ENCODE measurements around the gene CEP41.

The CEP41 gene

GRCh38 chr7:130346941-130347340 lies 93.9 kb downstream of the CEP41 start:
- TF ChIP-seq ZFX (IDR thresholded peaks at IDR 0.05) (no peak), CTCF (conservative IDR thresholded peaks at IDR 0.05) (no peak)
- no peak overlapping the region for H3K27ac ChIP-seq

GRCh38 chr7:130346177-130346905 lies 94.5 kb downstream of the CEP41 start:
- no peak overlapping the region for H3K27ac ChIP-seq

GRCh38 chr7:130345725-130346124 lies 95.1 kb downstream of the CEP41 start:
- TF ChIP-seq ZFX (IDR thresholded peaks at IDR 0.05), result no peak
- no peak for TF ChIP-seq CTCF (conservative IDR thresholded peaks at IDR 0.05)
- no peak overlapping the region for H3K27ac ChIP-seq

More at GRCh38 chr7:130346177-130346905, 94.5 kb downstream of the CEP41 start:
- TF ChIP-seq CTCF (conservative IDR thresholded peaks at IDR 0.05) (no peak), ZFX (IDR thresholded peaks at IDR 0.05) (no peak)

GRCh38 chr7:130345136-130345535 lies 95.7 kb downstream of the CEP41 start:
- TF ChIP-seq CTCF (conservative IDR thresholded peaks at IDR 0.05) (no peak), ZFX (IDR thresholded peaks at IDR 0.05) (no peak)
- H3K27ac ChIP-seq, result no peak overlapping the region

- TF ChIP-seq CTCF (conservative IDR thresholded peaks at IDR 0.05), result no peak
- TF ChIP-seq ZFX (IDR thresholded peaks at IDR 0.05), result no peak
Measured at GRCh38 chr7:130344271-130344866, 96.4 kb downstream of the CEP41 start, which contains the start of gene CPA5. Gene CPA5, plus strand, starts transcription at chr7:130344816. Its CDS starts 1,670 bp downstream, at chr7:130346486.

More at GRCh38 chr7:130344271-130344866, 96.4 kb downstream of the CEP41 start, which contains the start of gene CPA5:
- H3K27ac ChIP-seq, result no peak within 1 kb of the TSS
